ENCODE results near the gene FUZ.
A peak's percentile ranks its signal among the peaks of the same experiment; 100 is the strongest.

FUZ gene

GRCh38 chr19:49775742-49776370 is 37.2 kb downstream of the FUZ start:
- DNase-seq, result no peak

DNA sequence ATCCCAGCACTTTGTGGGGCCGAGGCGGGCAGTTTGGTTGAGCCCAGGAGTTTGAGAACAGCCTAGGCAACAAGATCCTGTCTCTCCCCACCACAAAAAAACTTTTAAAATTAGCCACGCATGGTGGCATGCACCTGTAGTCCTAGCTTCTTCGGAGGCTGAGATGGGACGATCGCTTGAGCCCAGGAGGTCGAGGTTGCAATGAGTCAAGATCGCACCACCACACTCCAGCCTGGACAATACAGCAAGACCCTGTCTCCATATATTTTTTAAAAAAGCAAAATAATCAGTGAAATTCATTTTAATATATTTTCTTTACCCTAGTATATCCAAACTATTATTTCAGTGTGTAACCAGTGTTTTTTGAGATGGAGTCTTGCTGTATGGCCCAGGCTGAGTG is 38.1 kb downstream of the FUZ start:
- no peak for DNase-seq

DNA sequence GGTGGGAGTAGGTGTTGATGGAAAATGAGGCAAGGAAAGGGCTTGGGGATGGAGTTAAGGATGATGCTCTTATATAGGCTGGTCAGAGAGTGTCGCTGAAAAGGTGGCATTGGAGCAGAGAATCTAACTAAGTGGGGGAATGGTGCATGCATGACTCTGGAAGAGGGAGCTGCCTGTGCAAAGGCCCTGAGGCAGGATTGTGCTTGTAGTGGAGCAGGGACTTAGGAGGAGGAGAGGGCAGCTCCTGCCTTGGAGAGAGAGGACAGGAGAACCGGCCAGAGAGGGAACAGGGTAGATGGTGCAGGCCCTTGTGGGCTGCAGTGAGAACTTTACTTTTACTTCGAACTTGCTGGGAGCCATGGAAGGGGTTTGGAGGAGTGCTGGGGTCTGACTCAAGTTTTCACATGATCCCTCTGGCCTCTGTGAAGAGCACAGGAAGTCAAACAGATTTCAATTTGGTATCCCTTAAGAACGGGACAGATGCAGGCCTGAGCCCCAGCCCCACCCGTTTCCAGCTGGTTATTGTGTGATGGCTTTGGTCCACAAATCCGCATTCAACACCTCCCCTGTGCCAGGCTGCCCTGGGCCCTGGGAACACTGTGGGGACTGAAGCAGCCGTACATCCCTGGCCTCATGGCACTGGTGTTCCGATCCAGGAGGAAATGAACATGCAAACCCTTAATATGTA is 39.3 kb downstream of the FUZ start:
- DNase-seq, result no peak

- no peak for DNase-seq
These were observed 40.2 kb downstream of the FUZ start for GRCh38 chr19:49772850-49773432.

DNA sequence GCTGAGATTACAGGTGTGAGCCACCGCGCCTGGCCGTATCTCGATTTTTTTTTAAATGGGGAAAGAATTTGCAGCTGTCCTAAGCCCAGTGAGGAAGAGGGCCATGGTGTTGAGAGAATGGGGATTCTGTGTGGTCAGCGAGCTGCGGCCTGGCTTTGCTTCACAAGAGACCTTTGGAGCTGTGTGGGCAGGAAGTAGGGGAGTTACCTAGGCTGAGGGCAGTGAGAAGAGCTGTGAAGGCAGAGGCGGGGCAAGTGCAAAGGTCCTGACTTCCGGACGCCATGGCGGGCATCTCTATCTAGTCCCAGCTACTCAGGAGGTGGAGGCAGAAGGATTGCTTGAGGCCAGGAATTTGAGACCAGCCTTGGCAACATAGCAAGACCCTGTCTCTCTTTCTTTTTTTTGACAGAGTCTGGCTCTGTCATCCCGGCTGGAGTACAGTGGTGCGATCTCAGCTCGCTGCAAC is 41.4 kb downstream of the FUZ start:
- DNase-seq, result no peak

DNA sequence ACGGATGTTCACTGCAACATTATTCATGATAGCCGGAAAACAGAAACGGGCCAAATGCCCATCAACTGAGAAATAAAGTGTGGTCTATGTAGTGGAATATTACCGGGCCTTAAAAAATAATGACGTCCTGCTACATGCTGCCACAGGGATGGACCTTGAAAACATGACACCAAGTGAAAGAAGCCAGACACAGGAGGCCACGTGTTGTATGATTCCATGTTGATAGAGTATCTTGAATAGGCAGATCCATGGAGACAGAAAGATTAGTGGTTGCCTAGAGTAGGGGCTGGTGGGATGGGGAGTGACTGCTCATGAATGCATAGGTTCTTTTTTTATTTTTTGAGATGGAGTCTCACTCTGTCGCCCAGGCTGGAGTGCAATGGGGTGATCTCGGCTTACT is 42.6 kb downstream of the FUZ start:
- DNase-seq, result no peak

DNA sequence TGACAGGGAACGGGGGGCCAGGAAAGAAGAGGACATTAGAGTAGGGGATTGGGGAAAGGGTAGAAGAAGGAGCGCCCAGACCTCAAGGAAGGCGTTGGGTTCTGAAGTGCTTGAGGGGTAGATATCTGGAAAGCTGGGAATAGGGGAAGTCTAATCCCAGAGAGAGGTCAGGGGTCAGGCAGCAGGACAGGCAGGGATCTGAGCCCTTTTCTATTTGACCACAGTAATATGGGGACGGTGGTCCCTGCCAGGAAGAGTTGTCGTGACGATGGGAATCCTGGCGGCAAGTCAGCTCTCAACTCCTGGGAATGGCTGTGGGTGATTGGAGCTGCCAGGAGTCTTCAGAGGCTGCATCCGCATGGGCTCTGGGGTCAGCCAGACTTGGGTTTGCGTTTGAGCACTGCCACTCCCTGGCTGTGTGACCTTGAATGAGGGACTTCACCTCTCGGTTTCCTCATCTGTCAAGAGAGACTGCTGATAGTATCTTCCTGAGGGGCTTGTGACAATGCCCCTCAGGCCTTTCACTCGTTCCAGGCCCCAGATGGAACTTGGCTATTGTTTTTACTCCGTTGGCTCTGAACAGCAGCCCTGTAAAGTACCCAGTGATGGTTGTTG is 45.0 kb downstream of the FUZ start:
- no peak for DNase-seq

GRCh38 chr19:49767381-49767780 is 45.7 kb downstream of the FUZ start:
- no peak for DNase-seq

- no peak for DNase-seq
These were observed 46.2 kb downstream of the FUZ start, which contains the start of gene AP2A1 for GRCh38 chr19:49766930-49767299. Gene AP2A1 (plus strand): TSS chr19:49767001. CDS start chr19:49767134, 133 bp downstream.

GRCh38 chr19:49766007-49766929 is 46.8 kb downstream of the FUZ start:
- DNase-seq, result peak; percentile 98

- DNase-seq, result no peak
These were observed 48.8 kb downstream of the FUZ start for GRCh38 chr19:49764341-49764740.

- no peak for DNase-seq
These were observed 49.9 kb downstream of the FUZ start, which contains the start of gene TSKS for GRCh38 chr19:49763230-49763629. Gene TSKS (minus strand): TSS chr19:49763306. CDS start chr19:49763247, 59 bp downstream.

GRCh38 chr19:49761625-49762311 is 51.3 kb downstream of the FUZ start:
- DNase-seq, result no peak

GRCh38 chr19:49761249-49761624 is 51.9 kb downstream of the FUZ start:
- DNase-seq, result no peak

DNA sequence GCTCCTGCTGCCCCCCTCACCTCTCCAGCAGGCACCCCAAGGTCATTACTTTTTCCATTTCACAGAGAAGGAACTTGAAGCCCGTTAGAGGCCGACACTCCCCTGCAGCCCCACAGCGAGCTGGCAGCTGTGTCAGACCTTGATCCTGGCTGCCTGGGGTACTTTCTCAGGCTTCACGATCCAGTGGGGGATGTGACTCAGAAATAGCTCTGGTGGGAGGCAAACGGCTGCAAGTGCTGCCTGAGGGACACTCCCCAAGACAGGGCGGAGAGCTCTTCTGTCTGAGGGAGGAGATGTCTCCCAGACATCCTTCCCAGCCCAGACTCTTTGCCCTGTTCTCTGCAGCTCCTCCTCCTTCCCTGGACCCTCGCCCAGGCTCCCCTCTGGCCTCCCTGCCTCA is 54.8 kb downstream of the FUZ start:
- no peak for DNase-seq

Measured in NCI-H2029 treated with DMSO at 0.1 percent for 48 hours (cell line).